Muscle of leg (tissue), 11 donors: ENCODE data around the gene SAP30L. TPM values are rescaled to one million over a fixed set of nuclear protein-coding genes. Genes with fewer than 3 reads are reported as not detected.

Experiments used
- DNase-seq: peaks from one replicate; pipeline ENCODE4 v3.0.0; 2013
- H3K27ac ChIP-seq: one replicate; pipeline ENCODE4 v1.5.1; 2013; ENCODE audit warnings: mild to moderate bottlenecking, low read length, control low read depth
- H3K27me3 ChIP-seq: one replicate; pipeline ENCODE4 v1.6.1; 2013; ENCODE audit warnings: low read length; ENCODE audit not compliant: control insufficient read depth, insufficient read depth
- H3K36me3 ChIP-seq: one replicate; pipeline ENCODE4 v1.6.1; 2013; ENCODE audit warnings: low read length; ENCODE audit not compliant: control insufficient read depth, insufficient read depth
- H3K4me1 ChIP-seq: one replicate; pipeline ENCODE4 v1.6.1; 2013; ENCODE audit warnings: low read length; ENCODE audit not compliant: control insufficient read depth, insufficient read depth
- H3K4me3 ChIP-seq: one replicate; pipeline ENCODE4 v1.5.1; 2013; ENCODE audit warnings: low read length, control low read depth
- H3K9me3 ChIP-seq: replicated peaks from 2 replicates; pipeline ENCODE4 v1.6.1; 2013; ENCODE audit warnings: low read depth, low read length; ENCODE audit not compliant: control insufficient read depth
- WGBS: methylation state at CpG from one replicate; pipeline ENCODE4 v1.1.5; 2013; ENCODE audit warnings: missing lambda C conversion rate; ENCODE audit not compliant: insufficient coverage; 5-methylcytosine and 5-hydroxymethylcytosine counted together
- polyA plus RNA-seq, 8 donors: library from polyadenylated mRNA; unstranded; fragments of 120-200 nt; gene quantifications; one replicate each; pipeline versions ENCODE4 v1.2.1 to v1.2.3, GENCODE V29; 2013; ENCODE audit warnings: inconsistent platforms in 1 of 8, low replicate concordance in 1 of 8; ENCODE audit not compliant: insufficient read length in 8 of 8, insufficient read depth in 1 of 8
- total RNA-seq: library from RNA; stranded (reverse); fragments of 120-200 nt; gene quantifications from one replicate; pipeline ENCODE4 v1.2.4, GENCODE V29; 2013

SAP30L gene
- total and polyA plus RNA-seq, 9 donors: 21.1 to 31.4 (median 24.0) TPM

DNA sequence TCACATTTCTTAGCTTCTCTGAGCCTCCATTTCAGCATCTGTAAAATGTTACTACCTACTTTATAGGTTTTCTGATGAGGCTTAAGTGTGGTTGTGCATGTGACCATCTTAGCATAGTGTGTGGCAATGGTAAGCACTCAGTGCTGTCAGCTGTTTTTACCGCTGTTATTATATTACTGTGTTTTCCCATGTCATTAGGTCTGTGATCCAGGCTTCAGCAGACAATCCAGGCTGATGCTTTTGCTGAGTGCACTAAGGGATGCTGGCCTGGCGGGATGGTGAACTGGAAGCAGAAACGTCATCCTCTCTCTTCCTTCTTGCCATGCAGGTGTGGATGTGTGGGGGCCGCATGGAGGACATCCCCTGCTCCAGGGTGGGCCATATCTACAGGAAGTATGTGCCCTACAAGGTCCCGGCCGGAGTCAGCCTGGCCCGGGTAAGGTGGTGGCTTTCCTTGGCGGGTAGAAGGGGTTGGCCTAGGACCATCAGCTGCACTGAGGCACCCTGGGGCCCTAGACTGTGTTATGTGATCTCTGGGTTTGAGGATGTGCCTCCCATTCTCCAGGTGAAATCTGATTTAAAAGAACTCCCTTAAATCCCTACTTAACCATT, 41.9 kb upstream of the SAP30L start:
- Histone ChIP-seq H3K4me1 (peaks cover 7% of the 10 kb centered on the region), H3K4me3 (no peak overlapping the region), H3K9me3 (no peaks in the 10 kb centered on the region), H3K27ac (no peak overlapping the region), H3K36me3 (peaks cover 5% of the 10 kb centered on the region), H3K27me3 (no peaks in the 10 kb centered on the region)
- 42% methylated on average over 2 of the region's 8 CpGs for WGBS
- DNase-seq: no peak

- Histone ChIP-seq H3K4me1 (peaks cover 7% of the 10 kb centered on the region), H3K4me3 (peak overlapping the region; percentile 40), H3K9me3 (no peaks in the 10 kb centered on the region), H3K27me3 (no peaks in the 10 kb centered on the region), H3K27ac (no peak overlapping the region), H3K36me3 (peaks cover 11% of the 10 kb centered on the region)
- peak; percentile 88 for DNase-seq
- WGBS: 5% methylated on average over 29 of the region's 37 CpGs
Measured at GRCh38 chr5:154405078-154405792, 40.6 kb upstream of the SAP30L start.

GRCh38 chr5:154406231-154406630, 39.6 kb upstream of the SAP30L start:
- no peak overlapping the region for H3K4me3 ChIP-seq
- no peaks in the 10 kb centered on the region for H3K9me3 ChIP-seq
- no peaks in the 10 kb centered on the region for H3K27me3 ChIP-seq
- H3K27ac ChIP-seq: no peak overlapping the region
- peaks cover 7% of the 10 kb centered on the region for H3K4me1 ChIP-seq
- no peak for DNase-seq
- 80% methylated on average over 2 of the region's 8 CpGs for WGBS
- peaks cover 20% of the 10 kb centered on the region for H3K36me3 ChIP-seq

GRCh38 chr5:154406826-154407225, 39.0 kb upstream of the SAP30L start:
- no peaks in the 10 kb centered on the region for H3K27me3 ChIP-seq
- no peak for DNase-seq
- peaks cover 7% of the 10 kb centered on the region for H3K4me1 ChIP-seq
- no peaks in the 10 kb centered on the region for H3K9me3 ChIP-seq
- H3K4me3 ChIP-seq: no peak overlapping the region
- peaks cover 22% of the 10 kb centered on the region for H3K36me3 ChIP-seq
- WGBS: 83% methylated on average over 2 of the region's 4 CpGs
- H3K27ac ChIP-seq: no peak overlapping the region

DNA sequence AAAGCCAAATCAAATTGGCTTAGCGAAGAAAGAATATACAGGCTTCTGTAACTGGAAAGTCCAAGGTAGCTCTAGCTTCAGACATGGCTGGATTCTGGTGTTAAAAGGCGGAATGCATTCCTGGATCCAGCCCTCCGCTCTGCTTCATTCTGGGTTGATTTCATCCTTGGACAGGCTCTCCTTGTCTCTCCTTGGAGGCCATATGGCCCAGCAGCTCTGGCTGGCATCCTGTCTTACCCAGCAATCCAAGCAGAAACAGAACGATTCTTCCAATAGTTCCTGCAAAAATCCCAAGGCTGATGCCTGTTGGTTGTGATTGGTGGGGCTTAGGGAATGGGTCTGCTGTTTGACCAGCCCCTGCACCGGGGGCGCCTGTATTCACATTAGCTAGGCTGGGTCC, 37.0 kb upstream of the SAP30L start:
- Histone ChIP-seq H3K36me3 (peaks cover 36% of the 10 kb centered on the region), H3K4me1 (peaks cover 7% of the 10 kb centered on the region), H3K4me3 (no peak overlapping the region), H3K27me3 (no peaks in the 10 kb centered on the region), H3K27ac (no peak overlapping the region), H3K9me3 (no peaks in the 10 kb centered on the region)
- WGBS: 88% methylated on average over 3 of the region's 6 CpGs
- no peak for DNase-seq

DNA sequence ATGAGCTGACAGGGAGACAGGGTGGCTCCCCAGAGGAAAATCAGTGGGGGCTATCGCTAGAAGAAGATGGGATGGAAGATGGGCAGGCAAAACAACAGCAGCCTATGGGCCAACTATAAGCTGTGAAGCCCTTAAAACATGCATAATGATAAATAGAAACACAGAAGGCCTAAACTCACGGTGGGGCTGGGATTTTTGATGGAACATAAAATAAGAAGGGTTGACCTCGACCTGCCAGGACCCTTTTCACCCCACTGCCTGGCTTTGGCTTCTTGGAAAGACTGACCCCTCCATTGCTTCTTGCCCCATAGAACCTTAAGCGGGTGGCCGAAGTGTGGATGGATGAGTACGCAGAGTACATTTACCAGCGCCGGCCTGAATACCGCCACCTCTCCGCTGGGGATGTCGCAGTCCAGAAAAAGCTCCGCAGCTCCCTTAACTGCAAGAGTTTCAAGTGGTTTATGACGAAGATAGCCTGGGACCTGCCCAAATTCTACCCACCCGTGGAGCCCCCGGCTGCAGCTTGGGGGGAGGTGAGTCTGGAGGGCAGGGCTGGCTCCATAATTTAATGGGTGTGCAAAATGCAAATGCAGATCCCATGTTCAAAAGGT, 36.5 kb upstream of the SAP30L start:
- 88% methylated on average over 12 of the region's 15 CpGs for WGBS
- no peak for DNase-seq

GRCh38 chr5:154410008-154410407, 35.8 kb upstream of the SAP30L start:
- DNase-seq: no peak
- no peaks in the 10 kb centered on the region for H3K27me3 ChIP-seq
- H3K9me3 ChIP-seq: no peaks in the 10 kb centered on the region
- H3K4me3 ChIP-seq: no peak overlapping the region
- H3K27ac ChIP-seq: no peak overlapping the region
- peaks cover 4% of the 10 kb centered on the region for H3K4me1 ChIP-seq
- peaks cover 36% of the 10 kb centered on the region for H3K36me3 ChIP-seq

More for the DNA sequence above, 36.5 kb upstream of the SAP30L start:
- no peak overlapping the region for H3K4me3 ChIP-seq
- peaks cover 36% of the 10 kb centered on the region for H3K36me3 ChIP-seq
- H3K27me3 ChIP-seq: no peaks in the 10 kb centered on the region
- peaks cover 7% of the 10 kb centered on the region for H3K4me1 ChIP-seq
- no peak overlapping the region for H3K27ac ChIP-seq
- no peaks in the 10 kb centered on the region for H3K9me3 ChIP-seq

GRCh38 chr5:154410786-154411185, 35.0 kb upstream of the SAP30L start:
- Histone ChIP-seq H3K36me3 (peaks cover 38% of the 10 kb centered on the region), H3K27ac (no peak overlapping the region), H3K4me1 (no peaks in the 10 kb centered on the region), H3K9me3 (no peaks in the 10 kb centered on the region), H3K4me3 (no peak overlapping the region), H3K27me3 (no peaks in the 10 kb centered on the region)
- DNase-seq: no peak
- WGBS: 73% methylated on average over 4 of the region's 6 CpGs

GRCh38 chr5:154411338-154411737, 34.5 kb upstream of the SAP30L start:
- no peaks in the 10 kb centered on the region for H3K4me1 ChIP-seq
- H3K9me3 ChIP-seq: no peaks in the 10 kb centered on the region
- no peak for DNase-seq
- no peaks in the 10 kb centered on the region for H3K27me3 ChIP-seq
- peaks cover 41% of the 10 kb centered on the region for H3K36me3 ChIP-seq
- 97% methylated on average over 5 of the region's 5 CpGs for WGBS
- no peak overlapping the region for H3K4me3 ChIP-seq
- H3K27ac ChIP-seq: no peak overlapping the region

GRCh38 chr5:154412316-154412715, 33.5 kb upstream of the SAP30L start:
- WGBS: 100% methylated on average over 2 of the region's 3 CpGs
- H3K36me3 ChIP-seq: peaks cover 51% of the 10 kb centered on the region
- H3K9me3 ChIP-seq: no peaks in the 10 kb centered on the region
- no peak overlapping the region for H3K27ac ChIP-seq
- no peak overlapping the region for H3K4me3 ChIP-seq
- H3K27me3 ChIP-seq: no peaks in the 10 kb centered on the region
- H3K4me1 ChIP-seq: no peaks in the 10 kb centered on the region
- DNase-seq: no peak
